IPS-18c (cell line): ENCODE data around the gene VGLL4.
"Not testable (repeated sequence)": the region's sequence is repeated elsewhere in the genome, so short reads cannot be mapped to it uniquely, and the experiment has no call there.

Experiments used
- H3K4me3 ChIP-seq: 2 replicates; pipeline ENCODE4 v1.7.0; 2013; ENCODE audit warnings: low read depth, mild to moderate bottlenecking, low read length, moderate library complexity; ENCODE audit not compliant: insufficient read depth
- H3K9me3 ChIP-seq: one replicate; pipeline ENCODE4 v1.6.1; 2013; ENCODE audit warnings: mild to moderate bottlenecking, low read length, moderate library complexity; ENCODE audit not compliant: control insufficient read depth, insufficient read depth

The VGLL4 gene

DNA sequence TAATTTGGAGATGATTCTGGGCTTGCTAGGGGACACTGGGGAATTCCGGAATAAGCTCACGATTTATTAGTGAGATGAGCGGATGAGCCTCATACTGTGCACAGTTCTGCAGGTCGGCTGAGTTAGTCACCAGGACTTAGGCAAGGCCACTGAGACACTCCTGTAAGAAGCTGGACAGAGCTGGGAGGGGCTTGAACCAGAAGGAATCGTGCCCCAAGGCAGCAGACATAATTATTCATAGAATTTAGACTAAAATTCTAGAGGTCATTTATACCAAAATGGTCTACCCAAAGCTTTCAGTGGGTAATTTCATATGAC, 121.4 kb downstream of the VGLL4 start:
- no peaks in the 10 kb centered on the region for H3K9me3 ChIP-seq
- H3K4me3 ChIP-seq = no peak overlapping the region

DNA sequence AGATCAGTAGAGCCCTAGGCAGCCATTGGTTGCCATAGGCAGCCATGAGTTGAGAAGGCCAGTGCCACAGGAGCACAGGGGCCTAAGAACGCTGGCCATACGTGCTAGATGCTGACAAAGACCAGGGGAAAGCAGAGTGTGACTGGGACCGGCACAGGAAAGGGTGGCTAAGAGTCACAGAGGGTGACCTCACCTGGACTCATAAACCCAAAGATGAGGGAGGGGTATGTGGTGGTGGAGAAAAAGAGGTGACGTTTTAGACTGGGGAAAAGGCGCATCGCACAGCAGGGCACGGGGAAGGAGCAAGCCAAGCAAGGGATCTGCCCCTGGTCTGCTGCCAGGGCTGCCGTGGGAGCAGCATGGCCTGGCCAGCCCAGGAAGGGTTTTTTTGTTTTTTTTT, 122.5 kb downstream of the VGLL4 start:
- Histone ChIP-seq H3K4me3 (no peak overlapping the region), H3K9me3 (no peaks in the 10 kb centered on the region)

DNA sequence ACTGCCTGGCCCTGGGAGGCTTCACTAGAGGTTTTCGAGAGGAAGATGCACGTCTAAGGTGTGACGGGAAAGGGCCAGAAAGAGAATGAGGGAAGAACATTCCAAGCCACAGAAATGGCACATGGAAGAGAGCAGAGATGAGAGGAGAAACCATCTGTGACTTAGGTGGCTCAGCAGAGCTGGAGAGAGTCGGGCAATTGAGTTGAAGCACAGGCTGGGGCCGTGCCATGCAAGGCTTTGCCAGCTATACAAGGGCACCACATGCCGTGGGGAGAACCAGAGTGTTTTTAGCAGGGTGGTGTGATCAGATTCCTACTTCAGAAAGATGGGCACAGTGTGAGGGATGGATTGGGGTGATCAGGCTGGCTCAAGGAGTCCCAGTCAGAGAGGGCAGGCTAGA, 126.1 kb downstream of the VGLL4 start:
- no peak overlapping the region for H3K4me3 ChIP-seq
- H3K9me3 ChIP-seq = no peaks in the 10 kb centered on the region

DNA sequence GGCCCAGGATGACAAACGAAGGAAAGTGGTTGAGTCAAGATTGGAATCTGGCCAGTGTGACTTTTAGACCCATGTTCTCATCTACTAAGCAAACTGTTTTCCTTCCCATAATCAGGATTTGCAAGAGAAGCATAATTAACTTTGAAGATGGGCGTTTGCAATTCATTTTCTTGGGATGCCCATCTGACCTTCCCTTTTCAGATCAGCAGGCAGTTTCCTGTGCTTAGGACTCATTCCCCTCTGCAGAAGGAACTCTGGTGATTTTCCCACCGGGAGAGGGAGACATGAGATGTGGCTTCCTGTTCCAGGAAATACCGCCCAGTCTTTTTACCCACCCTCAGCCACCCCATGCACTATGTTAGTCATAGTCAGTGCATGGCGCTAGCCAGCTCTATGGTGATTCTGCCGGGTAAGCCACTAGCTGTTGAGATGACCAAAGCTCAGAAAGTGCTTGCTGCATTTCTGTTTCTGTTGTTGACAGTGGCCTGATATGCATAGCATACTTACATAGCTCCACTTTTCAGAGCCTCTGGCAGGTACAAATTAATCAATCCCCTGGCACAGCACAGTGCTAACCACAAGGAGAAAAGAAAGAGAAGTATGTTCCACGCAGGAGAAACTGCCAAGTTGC, 129.4 kb downstream of the VGLL4 start:
- H3K9me3 ChIP-seq = no peaks in the 10 kb centered on the region
- no peak overlapping the region for H3K4me3 ChIP-seq

DNA sequence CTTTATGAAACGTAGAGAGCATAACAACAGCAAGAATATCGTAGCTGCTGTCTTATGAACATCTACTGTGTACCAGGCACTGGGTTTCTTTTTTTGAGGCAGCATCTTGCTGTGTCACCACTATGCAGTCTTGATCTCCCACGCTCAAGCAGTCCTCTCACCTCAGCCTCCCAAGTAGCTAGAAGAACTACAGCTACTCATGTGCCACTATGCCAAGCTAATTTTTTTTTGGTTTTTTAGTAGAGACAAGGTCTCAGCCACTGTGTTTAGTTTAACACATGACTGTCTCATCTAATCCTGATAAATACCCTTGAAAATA, 129.9 kb downstream of the VGLL4 start:
- H3K4me3 ChIP-seq = no peak overlapping the region

DNA sequence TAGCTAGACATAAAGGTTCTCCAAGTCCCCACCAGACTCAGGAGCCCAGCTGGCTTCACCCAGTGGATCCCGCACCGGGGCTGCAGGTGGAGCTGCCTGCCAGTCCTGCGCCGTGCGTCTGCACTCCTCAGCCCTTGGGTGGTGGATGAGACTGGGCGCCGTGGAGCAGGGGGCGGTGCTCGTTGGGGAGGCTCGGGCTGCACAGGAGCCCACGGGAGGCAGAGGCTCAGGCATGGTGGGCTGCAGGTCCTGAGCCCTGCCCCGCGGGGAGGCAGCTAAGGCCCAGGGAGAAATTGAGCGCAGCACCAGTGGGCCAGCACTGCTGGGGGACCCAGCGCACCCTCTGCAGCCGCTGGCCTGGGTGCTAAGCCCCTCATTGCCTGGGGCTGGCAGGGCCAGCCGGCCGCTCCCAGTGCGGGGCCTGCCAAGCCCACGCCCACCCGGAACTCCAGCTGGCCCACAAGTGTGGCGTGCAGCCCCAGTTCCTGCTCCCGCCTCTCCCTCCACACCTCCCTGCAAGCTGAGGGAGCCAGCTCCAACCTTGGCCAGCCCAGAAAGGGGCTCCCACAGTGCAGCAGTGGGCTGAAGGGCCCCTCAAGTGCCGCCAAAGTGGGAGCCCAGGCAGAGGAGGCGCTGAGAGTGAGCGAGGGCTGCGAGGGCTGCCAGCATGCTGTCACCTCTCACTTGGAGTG, 130.4 kb downstream of the VGLL4 start:
- not testable (repeated sequence) for H3K9me3 ChIP-seq, H3K4me3 ChIP-seq

More for the DNA sequence above, 129.9 kb downstream of the VGLL4 start:
- H3K9me3 ChIP-seq = no peaks in the 10 kb centered on the region

DNA sequence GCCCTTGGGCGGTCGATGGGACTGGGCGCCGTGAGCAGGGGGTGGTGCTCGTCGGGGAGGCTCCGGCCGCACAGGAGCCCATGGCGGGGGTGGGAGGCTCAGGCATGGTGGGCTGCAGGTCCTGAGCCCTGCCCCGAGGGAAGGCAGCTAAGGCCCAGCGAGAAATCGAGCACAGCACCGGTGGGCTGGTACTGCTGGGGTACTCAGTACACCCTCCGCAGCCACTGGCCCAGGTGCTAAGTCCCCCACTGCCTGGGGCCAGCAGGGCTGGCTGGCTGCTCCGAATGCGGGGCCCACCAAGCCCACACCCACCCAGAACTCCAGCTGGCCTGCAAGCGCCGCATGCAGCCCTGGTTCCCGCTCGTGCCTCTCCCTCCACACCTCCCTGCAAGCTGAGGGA, 132.1 kb downstream of the VGLL4 start:
- H3K4me3 ChIP-seq, H3K9me3 ChIP-seq: not testable (repeated sequence)

DNA sequence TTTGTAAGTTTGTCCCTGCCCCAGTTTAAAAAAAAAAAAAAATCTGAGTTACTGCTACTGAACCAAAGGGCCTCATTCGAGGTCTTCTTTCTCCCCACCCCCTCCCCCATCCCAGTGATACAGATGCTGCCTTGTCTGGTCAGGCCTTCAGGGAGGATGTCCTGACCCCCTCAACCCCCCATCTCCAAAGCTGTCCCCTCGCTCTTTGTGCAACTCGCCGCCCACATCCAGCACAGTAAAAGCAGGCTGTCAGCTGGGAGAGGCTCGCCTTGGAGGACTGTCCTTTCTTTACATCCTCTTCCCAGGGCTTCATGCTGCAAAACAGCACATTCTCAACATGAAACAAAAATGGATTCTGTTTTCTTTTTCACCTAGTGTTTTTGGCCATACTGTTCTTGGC, 133.4 kb downstream of the VGLL4 start:
- Histone ChIP-seq H3K9me3 (no peaks in the 10 kb centered on the region), H3K4me3 (no peak overlapping the region)

DNA sequence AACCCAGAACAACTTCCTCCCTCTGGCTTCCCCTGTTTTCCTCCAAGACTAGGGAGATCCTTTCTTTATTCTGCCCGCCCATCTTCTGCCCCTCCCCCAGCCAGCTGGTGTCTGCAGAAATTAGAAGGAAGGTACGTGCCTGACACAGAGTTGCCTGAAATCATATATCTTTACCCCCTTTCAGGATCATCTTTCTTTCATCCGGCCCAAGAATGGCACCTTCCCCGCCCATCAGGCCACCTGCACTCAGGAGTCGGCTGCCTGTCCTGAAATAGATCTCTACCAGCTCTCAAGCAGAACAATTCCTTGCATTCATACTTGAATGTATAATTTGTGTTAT, 133.7 kb downstream of the VGLL4 start:
- Histone ChIP-seq H3K4me3 (no peak overlapping the region), H3K9me3 (no peaks in the 10 kb centered on the region)

DNA sequence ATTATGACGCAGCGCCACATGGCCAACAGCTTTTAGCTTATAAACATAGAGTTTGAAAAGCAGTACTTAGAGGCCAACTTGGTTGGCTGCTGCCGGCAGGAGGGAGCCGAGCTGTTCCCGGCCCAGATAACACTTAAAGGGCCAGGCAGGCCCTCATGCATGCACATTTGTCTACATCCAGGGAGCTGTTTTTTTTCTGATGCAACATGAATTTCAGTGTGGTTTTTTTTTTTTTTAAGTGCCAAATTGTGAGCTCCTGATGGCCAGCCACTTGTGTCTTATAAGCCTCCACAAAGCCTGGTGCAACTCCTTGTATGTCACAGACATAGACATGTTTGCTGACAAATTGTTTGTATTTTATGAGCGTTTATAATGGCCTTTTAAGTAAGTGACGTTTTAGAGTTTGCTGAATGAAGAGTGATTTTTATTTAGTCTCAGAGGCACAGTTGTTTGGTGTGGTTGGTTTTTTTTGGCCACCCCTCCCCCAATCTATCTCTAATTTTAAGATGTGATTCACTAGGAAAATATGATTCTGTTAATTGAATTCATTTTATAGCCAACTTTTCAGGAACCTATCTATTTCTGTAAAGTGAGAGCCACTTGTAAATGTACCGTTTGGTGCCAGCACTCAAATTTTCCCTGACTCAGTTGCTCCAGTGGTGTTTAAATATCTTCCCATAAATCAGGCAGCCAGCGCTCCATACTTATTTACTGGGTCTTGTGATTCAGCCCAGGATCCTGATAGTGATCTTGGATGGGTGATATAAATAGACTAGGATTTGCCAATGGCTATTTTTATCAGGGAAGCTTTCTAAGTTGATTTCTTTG, 134.3 kb downstream of the VGLL4 start:
- Histone ChIP-seq H3K4me3 (no peak overlapping the region), H3K9me3 (no peaks in the 10 kb centered on the region)

DNA sequence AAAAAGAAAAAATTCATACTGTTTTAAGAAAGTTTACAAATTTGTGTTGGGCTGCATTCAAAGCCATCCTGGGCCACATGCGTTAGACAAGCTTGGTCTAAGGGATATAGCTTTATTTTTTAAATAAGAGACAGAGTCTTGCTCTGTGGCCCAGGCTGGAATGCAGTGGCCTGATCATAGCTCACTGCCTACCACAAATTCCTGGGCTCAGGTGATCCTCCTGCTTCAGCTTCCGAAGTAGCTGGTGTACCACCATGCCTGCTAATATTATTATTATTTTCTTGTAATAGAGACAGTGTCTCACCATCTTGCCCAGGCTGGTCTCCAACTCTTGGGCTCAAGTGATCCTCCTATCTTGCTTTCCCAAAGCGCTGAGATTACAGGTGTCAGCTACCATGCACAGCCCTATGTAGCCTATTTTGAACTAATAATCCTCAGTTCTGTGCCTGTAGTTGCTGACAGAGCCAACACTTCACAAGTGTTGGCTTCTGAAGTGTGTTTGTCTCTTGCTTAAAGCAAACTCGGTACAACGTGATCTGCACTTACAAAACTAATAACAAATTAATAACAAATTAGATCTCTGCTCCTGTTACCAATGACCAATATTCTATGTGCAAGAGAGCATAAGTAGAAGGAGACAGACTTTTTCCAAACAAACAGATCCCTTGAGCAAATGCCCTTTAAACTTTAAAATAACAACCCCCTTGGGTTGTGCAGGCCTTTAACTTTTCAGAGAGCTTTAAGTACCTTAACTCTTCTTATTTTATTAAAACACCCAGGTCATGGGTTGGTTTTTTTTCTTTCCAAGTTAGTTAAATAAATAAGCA, 135.2 kb downstream of the VGLL4 start:
- H3K9me3 ChIP-seq = no peaks in the 10 kb centered on the region
- no peak overlapping the region for H3K4me3 ChIP-seq

DNA sequence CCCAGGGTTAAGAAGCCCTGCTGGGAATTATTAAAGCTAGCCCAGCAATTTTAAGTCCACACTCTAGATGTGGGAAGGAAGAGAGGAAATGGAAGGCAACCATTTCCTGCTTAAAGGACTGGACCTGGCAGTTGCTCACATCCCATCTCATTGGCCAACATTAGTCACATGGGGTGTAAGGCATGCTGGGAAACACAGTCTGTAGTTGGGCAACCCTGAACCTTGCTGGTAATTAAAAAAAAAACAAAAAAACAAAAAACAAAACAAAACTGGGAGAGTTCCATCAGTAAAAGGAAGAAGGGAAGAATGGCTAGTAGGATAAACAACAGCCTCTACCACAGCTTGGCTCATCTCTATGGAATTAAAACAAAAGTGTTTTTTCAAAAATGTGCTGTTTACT, 136.0 kb downstream of the VGLL4 start:
- no peak overlapping the region for H3K4me3 ChIP-seq
- H3K9me3 ChIP-seq = no peaks in the 10 kb centered on the region
